Measurements from ENCODE around the gene MINK1. TPM values are rescaled to one million over a fixed set of nuclear protein-coding genes. Genes with fewer than 3 reads are reported as not detected.

MINK1 gene
- total and polyA plus RNA-seq, 2 of the 13 experiments (the other 11 are each of a cell fraction or from before 2014, with no cell fraction given), result 17.2 to 63.9 TPM

DNA sequence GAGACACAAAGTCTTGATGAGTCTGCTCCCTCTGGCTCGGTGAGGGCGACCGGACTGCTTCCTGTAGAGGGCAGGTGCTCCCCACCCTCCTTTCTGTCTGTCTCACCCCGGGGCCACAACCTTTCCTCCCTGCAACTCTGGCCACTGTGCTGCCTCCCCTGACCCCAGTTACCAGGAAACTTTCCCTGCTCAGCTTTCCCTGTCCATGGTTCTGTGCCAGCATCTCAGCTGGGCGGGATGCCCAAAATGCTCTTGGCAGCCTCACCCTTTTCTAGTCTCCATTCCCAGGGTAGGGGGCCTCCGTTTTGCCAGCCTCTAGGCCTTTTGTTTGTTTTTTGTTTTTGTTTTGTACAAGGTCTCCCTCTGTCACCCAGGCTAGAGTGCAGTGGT, 24.8 kb upstream of the MINK1 start (continued):
- TF ChIP-seq, protein P1, sequence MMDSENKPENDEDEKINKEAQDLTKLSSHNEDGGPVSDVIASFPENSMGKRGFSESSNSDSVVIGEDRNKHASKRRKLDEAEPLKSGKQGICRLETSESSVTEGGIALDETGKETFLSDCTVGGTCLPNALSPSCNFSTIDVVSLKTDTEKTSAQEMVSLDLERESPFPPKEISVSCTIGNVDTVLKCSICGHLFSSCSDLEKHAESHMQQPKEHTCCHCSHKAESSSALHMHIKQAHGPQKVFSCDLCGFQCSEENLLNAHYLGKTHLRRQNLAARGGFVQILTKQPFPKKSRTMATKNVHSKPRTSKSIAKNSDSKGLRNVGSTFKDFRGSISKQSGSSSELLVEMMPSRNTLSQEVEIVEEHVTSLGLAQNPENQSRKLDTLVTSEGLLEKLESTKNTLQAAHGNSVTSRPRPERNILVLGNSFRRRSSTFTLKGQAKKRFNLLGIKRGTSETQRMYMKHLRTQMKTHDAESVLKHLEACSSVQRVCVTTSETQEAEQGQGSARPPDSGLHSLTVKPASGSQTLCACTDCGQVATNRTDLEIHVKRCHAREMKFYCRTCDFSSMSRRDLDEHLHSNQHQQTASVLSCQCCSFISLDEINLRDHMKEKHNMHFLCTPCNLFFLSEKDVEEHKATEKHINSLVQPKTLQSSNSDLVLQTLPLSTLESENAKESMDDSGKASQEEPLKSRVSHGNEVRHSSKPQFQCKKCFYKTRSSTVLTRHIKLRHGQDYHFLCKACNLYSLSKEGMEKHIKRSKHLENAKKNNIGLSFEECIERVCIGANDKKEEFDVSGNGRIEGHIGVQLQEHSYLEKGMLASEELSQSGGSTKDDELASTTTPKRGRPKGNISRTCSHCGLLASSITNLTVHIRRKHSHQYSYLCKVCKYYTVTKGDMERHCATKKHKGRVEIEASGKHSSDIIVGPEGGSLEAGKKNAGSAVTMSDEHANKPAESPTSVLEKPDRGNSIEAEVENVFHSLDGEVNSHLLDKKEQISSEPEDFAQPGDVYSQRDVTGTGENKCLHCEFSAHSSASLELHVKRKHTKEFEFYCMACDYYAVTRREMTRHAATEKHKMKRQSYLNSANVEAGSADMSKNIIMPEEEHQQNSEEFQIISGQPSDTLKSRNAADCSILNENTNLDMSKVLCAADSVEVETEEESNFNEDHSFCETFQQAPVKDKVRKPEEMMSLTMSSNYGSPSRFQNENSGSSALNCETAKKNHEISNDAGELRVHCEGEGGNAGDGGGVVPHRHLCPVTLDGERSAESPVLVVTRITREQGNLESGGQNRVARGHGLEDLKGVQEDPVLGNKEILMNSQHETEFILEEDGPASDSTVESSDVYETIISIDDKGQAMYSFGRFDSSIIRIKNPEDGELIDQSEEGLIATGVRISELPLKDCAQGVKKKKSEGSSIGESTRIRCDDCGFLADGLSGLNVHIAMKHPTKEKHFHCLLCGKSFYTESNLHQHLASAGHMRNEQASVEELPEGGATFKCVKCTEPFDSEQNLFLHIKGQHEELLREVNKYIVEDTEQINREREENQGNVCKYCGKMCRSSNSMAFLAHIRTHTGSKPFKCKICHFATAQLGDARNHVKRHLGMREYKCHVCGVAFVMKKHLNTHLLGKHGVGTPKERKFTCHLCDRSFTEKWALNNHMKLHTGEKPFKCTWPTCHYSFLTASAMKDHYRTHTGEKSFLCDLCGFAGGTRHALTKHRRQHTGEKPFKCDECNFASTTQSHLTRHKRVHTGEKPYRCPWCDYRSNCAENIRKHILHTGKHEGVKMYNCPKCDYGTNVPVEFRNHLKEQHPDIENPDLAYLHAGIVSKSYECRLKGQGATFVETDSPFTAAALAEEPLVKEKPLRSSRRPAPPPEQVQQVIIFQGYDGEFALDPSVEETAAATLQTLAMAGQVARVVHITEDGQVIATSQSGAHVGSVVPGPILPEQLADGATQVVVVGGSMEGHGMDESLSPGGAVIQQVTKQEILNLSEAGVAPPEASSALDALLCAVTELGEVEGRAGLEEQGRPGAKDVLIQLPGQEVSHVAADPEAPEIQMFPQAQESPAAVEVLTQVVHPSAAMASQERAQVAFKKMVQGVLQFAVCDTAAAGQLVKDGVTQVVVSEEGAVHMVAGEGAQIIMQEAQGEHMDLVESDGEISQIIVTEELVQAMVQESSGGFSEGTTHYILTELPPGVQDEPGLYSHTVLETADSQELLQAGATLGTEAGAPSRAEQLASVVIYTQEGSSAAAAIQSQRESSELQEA (CRISPR knock-in tag; IDR thresholded peaks at IDR 0.05; ENCODE audit: not compliant biosample characterization), result peak; percentile 10
- no peak for TF ChIP-seq HOXA7 (CRISPR knock-in tag; IDR thresholded peaks at IDR 0.05)

DNA sequence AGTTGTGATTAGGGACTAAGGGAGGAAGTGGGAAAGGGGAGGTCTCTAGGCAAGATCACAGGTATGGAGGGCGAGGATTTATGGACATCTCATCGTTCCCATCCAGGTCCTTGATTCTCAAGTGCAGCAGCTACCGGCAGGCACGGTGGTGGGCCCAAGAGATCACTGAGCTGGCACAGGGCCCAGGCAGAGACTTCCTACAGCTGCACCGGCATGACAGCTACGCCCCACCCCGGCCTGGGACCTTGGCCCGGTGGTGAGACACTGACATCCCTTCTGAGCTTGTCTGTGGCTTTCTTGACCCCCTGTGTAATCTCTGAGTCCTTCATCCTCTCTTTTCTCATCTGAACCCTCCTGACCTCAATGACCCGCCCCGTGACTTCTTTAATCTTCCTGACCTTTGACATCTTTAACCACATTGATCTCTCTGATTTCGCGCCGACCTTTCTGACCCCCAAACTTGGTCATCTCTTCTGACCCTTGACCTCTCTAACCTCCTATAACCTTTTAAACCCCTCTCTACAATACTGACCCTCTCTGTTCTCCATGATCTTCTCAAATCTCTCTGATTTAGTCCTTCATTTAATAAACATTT, 22.3 kb upstream of the MINK1 start:
- Histone ChIP-seq H2AFZ (ENCODE audit: low read length) (no peak overlapping the region), H3K4me2 (ENCODE audit: low read depth, low read length) (no peak overlapping the region), H3K27ac (ENCODE audit: extremely low read length, insufficient read depth, low read length) (no peak overlapping the region), H3K36me3 (replicated peaks in 1 of 2; ENCODE audit: control insufficient read depth in 1 of 2, insufficient read depth in 2 of 2, low read length in 2 of 2) (peaks cover 8% of the 10 kb centered on the region in 2 experiments; a peak in 4 of 5 replicates), H3K4me3 (replicated peaks in 1 of 3; ENCODE audit: insufficient read depth in 1 of 3, low read depth in 2 of 3, low read length in 3 of 3) (no peak overlapping the region), H4K20me1 (ENCODE audit: insufficient read depth, low read length) (no peaks in the 10 kb centered on the region), H3K9ac (ENCODE audit: insufficient read depth, low read depth, low read length) (no peak overlapping the region), H3K4me1 (ENCODE audit: insufficient read depth, low read length) (peaks cover 29% of the 10 kb centered on the region), H3K9me3 (ENCODE audit: low read length) (no peaks in the 10 kb centered on the region), H3K27me3 (ENCODE audit: control insufficient read depth in 1 of 2, insufficient read depth in 2 of 2, low read length in 2 of 2) (no peaks in the 10 kb centered on the region), H3K79me2 (ENCODE audit: insufficient read depth, low read length) (peaks cover 3% of the 10 kb centered on the region)
- intact Hi-C loops (cut with micrococcal nuclease; ENCODE audit: unreplicated experiment), result no loop called here
- DNase-seq (ENCODE audit: low spot score), result no peak
- no TSS peak for BruUV-seq (replicated peaks)
- ATAC-seq, result no peak
- CTCF ChIA-PET (ENCODE audit: low intra/inter-chr PET ratio, low total read pairs), result no interaction called here
- POLR2A ChIA-PET, result no interaction called here
- WGBS (ENCODE audit: low lambda C conversion rate), result 75% methylated on average over 10 of the region's 13 CpGs
- no peak for FAIRE-seq
- in situ Hi-C loops (cut with HindIII; ENCODE audit: extremely low pct_ligation_motif_present, low pct_unique_long_range_greater_than_20kb), result no loop called here
- TF ChIP-seq NR2C2 (CRISPR knock-in tag; IDR thresholded peaks at IDR 0.05; ENCODE audit: borderline replicate concordance), result peak; percentile 47; the same call in 1 of the 2 replicates
- no peak for TF ChIP-seq DPF2 (CRISPR knock-in tag; IDR thresholded peaks at IDR 0.05; ENCODE audit: borderline replicate concordance, low read depth)
- TF ChIP-seq SNRNP70 (IDR thresholded peaks at IDR 0.05; ENCODE audit: low read depth, low read length), result no peak
- TF ChIP-seq HNRNPLL (IDR thresholded peaks at IDR 0.05; ENCODE audit: low read depth, low read length, poor library complexity, severe bottlenecking), result no peak
- TF ChIP-seq EP300 (IDR thresholded peaks at IDR 0.05; ENCODE audit: low read depth in 2 of 2, low read length in 2 of 2), result peak in 1 of 2 experiments; percentile 13; a peak in 1 of 4 replicates
- TF ChIP-seq EP300 (CRISPR knock-in tag; IDR thresholded peaks at IDR 0.05; ENCODE audit: borderline replicate concordance), result no peak
- TF ChIP-seq CEBPB (IDR thresholded peaks at IDR 0.05; ENCODE audit: borderline replicate concordance, low read depth, low read length), result no peak
